DMS114 treated with DMSO at 0.1 percent for 48 hours (cell line): ENCODE data around the gene CNNM1.

Experiments
- DNase-seq: peaks from one replicate; lab custom pipeline; 2025; ENCODE audit not compliant: unreplicated experiment; lab: John Stamatoyannopoulos, UW

The CNNM1 gene

DNA sequence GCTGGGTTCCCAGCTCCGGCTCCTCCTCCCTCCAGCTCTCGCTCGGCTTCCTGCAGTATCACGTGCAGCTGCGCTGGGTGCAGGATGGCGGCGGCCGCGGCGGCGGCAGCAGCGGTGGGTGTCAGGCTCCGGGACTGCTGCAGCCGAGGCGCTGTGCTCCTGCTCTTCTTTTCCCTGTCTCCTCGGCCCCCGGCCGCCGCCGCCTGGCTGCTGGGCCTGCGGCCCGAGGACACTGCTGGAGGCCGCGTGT lies at the start of gene CNNM1:
Gene CNNM1 (plus strand): TSS at position 53 of the 250 bp plus-strand sequence. CDS start 32 bp downstream, at position 85.
- peak; percentile 53 for DNase-seq

DNA sequence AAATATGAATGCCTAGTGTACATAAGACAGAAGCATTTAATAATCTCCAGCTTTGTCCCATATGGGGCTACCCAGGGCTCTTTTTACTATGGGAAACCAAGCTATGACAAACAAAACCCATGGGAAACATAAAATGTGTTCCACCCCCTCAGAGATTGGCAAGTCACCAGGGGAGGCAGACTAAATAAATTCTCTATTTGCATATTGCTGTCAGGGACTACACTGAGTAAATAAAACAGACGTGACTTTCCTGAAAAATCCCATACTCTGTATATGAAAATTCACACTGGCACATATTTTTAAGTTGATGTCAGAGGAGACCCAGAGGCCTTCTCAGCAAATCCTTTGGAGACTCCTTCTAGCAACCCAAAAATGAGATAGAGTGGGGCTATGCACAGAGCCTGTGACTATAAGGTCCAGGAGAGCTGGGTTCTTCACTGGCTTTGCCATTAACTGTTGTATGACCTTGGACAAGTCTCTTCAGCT lies 49.5 kb upstream of the CNNM1 start:
- DNase-seq = no peak

DNA sequence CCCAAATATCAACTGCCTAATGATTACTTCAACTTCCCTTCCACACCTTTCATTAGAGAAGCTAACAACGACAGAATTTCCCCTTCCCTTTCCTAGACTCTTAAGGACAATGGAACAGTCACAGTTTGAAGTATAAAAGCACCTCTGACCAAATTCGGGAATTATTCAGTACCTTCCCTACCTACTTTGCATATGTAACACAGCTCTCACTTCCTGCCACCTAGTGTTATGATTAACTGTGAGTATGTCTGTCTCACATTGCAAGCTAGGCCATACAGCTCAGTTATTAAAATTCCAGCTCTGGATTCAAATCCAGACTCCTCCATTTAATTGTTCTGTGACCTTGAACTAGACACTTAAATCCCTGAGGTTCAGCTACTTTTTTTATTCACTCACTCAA lies 48.7 kb upstream of the CNNM1 start:
- no peak for DNase-seq

DNA sequence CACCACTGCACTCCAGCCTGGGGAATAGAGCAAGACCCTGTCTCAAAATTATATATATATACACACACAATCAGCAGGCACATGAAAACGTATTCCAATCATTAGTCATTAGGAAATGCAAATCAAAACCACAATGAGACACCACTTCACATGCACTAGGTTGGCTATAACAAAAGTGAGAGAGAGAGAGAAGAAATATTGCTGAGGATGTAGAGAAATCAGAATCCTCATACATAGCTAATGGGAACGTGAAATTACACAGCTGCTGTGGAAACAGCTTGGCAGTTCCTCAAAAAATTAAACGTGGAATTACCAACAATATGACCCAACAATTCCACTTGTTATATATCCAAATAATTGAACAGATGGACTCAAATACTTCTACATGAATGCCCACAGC lies 43.3 kb upstream of the CNNM1 start:
- DNase-seq = no peak

DNA sequence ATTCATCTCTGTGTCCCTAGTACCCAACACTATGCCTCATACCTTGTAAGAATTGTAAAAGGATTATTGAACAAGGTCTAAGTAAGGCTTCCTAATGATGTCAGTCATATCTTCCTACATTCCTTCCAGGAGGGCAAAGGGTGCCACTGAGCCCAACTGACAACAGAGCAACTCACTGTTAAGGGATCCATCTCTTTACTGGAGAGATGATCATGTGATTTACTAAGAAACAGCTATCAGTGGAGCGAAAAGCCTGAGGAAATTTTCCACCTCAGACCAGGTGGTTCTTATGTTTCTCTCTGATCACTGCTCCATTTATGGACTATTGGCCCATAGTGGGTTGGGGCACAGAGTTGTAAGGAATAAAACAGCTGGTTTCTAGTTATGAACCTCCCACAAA lies 38.9 kb upstream of the CNNM1 start:
- DNase-seq = no peak

DNA sequence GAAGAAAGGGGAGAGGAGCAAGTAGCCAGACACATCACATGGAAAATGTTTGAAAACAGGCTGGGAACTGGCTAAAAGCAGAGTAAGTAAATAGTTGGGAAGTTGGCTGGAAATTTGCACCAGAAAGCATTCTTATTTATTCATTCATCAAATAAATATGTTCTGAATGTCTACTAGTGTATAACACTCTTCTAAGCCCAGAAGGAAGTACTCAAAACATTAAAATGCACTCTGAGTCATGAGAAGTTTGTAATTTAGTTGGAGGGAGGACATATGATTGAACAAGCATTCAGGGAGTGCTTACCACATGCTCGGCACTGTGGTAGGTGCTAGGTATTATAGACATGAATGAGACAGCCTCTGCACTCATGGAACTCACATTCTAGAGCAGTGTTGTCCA lies 37.0 kb upstream of the CNNM1 start:
- no peak for DNase-seq

DNA sequence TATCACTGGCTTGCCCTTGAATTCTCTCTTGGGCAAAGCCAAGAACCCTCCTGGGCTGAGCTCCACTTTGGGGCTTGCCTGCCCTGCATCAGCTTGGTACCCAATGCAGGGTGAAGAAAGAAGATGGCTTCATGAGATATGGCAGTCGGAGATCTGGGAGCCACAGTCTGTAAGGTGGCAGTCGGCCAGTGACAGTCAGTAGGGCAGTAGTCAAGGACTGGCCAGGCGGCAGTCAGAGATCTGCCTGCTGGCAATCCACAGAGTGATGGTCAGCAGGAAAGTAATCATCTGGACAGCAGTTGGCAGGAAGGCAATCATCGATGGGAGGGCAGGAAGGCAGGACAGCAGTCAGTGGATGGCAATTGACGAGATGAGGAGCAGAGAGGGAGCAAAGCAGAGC lies 32.6 kb upstream of the CNNM1 start:
- DNase-seq = no peak

DNA sequence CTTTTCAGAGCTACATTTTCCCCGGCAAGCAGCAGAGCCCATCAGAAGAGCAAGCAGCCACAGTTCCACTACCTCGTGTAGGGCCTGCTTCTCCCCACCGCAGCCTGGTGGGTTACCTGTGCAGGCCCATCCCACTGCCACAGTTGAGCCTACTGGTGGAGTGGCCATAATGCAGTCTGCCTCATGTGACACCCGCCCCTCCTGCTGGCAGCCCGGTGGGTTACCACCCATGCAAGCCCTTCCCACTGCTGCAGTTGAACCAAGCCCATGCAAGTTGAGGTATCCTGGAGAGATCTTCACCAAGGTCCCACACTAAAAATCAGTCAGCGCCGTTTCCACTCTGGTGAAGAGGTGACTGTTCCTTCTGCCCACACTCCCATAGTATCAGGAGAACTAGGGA lies 32.1 kb upstream of the CNNM1 start:
- DNase-seq = no peak

DNA sequence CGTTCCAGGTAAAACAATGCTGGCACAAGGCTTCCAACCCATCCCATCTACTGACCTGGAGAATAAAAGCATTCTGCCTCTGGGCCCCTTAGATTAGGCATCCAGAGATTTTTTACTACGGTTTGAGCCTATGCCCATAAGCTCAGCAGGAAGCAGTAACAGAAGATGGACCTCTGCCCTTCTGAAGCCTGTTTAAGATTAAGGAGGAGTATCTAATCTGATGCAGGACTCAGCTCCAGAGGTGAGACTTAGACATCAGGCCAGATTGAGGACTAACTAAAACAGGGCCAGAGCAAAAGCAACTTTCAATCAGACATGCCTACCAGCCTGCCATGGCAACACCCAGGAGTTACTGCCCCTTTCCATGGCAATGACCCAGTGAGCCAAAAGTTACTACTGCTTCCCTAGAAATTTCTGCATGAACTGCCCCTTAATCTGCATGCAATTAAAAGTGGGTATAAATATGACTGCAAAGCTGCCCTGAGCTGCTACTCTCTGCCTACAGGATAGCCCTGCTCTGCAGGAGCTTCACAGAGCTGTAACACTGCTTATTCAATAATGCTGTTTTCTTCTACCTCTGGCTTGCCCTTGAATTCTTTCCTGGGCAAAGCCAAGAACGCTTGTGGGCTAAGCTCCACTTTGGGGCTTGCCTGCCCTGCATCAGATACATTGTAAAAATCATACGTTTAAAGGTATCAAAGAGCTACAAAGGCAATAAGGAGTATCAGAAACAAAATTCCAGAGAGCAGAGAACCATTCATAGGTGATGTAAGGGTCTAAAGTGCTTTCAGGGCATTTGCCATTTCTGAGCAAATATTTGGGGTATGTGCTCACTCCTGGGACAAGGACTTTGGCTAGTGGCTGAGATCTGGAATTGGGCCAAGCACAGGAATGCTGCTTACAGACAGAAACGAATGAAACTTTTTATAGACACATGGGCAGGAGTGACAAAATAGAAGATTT lies 25.0 kb upstream of the CNNM1 start:
- DNase-seq = no peak

DNA sequence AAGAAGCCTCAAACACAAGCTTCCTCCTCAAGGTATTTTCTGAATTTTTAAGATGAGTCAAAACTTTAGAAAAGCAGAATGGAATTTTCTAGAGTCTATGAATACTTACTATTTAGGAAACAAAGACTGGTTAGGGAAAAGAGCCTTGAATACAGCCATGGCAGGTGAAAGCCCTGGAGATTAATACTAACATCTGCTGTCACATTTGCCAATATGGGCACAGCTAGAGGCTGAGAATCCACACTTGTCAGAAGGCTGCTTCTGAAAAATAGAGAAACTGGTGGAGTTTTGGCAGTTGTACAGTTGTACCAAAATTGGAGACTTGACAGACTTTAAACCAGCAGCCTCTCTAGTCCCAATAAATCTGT lies 24.3 kb upstream of the CNNM1 start:
- no peak for DNase-seq

DNA sequence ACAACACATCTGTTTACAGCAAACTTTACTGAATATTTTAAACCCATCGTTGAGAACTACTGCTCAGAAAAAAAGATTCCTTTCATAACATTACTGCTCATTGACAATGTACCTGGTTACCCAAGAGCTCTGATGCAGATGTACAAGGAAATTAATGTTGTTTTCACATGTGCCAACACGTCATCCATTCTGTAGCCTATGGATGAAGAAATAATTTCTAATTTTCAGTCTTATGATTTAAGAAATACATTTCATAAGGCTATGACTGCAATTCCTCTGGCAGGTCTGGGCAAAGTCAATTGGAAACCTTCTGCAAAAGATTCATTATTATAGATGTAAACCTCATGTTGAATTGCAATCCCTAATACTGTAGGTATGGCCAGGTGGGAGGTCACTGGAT lies 16.7 kb upstream of the CNNM1 start:
- DNase-seq = no peak

DNA sequence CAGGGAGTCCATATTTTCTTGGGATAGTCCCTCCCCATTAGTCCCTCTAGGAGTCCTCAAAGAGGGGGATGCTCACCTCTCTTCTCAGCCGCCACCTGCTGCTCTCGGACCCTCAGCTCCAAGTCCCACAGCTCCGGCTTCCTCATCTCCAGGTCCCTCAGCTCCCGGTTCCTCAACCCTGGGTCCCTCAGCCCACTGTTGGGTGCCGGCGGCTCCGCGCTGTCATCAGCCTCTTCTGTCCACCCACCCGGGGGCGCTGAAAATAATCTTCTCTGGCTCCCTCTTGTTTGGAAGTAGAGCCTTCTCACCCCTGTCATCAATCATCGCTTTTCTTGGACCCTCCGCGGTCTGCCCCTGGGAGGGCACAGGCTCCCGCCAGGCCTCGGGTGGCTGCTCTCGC lies 13.3 kb upstream of the CNNM1 start:
- DNase-seq = no peak

DNA sequence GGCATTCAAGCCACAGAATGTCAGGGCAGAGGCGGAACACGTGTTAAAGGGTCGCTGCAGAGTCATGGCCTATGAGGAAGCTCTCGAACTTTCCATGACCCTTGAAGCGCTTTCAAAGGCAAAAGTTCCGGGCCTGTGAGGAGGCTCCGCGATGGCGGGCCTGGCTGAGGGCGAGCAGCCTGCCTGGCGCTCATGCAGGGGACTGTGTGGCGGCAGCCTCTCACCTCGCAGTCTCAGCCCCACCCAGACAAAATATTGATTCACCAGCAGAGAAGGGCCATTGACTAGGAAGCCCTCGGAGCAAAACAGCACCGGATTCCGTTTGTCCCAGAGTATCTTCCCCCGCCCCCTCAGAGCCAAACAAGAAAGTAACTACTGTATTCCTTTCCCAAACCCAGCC lies 12.8 kb upstream of the CNNM1 start:
- no peak for DNase-seq

DNA sequence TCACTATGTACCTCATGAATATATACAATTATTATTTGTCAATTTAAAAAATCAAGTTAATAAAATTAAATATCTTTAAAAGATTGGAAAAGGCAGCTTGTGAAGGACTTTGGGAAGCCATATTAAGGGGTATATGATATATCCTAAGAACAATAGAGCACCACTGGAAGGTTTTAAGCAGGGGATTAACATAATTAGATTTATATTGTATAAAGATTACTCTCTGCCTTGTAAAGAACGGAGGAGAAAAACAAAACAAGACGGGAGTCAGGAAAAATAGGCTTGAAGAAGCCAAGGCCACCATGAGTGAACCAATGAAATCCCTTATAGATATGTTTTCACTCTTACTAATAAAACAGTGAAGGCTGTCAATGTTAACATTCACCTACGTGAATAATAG lies 11.1 kb upstream of the CNNM1 start:
- no peak for DNase-seq

DNA sequence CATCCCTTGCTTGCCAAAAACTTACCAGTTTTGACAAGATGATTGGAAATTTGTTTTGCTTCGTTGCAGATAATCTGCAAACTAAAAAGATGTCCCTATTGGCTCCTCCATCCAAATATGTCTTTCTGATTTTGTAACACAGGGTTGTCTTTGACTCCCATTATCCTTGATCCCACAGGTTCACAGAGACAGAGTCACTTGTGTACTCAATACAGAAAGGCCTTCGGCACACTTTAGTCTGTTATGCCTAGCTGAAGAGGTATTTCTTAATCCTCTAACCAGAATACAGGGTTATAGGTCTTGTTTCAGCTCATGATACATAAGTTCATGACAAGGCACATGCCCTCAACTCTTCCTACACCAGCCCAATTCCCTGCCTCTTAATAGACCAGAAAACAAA lies 10.7 kb upstream of the CNNM1 start:
- no peak for DNase-seq

DNA sequence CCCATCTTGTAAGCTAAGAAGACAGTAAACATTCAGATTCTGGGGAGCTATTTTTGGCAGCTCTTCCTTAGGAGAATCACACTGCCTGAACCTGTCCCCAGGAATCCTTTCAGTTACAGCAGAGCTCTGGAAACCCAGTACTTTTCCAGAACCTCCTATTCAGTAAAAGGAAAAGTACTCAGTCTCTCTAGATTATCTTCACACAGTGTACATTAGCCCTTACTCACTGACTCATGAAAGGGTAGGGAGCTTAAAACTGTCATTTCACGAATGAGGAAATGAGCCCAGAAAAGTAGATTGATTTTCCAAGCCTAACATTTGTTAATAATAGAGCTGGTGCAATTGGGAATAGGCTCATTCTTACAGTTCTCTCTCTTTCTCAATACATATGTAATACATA lies 3.9 kb upstream of the CNNM1 start:
- DNase-seq = no peak

DNA sequence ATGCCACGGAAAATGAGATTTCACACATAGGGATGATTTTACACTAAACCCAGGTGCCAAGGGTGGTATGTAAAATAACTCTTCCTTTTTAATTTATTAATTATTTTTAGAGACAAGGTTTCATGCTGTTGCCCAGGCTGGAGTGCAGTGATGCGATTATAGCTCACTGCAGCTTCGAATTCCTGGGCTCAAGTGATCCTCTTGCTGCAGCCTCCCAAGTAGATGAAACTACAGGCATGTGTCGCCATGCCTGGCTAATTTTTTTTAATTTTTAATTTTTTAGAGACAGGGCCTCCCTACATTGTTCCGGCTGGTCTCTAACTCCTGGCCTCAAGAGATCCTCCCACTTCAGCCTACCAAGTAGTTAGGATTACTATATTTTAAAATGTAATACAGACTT lies 2.3 kb upstream of the CNNM1 start:
- no peak for DNase-seq

DNA sequence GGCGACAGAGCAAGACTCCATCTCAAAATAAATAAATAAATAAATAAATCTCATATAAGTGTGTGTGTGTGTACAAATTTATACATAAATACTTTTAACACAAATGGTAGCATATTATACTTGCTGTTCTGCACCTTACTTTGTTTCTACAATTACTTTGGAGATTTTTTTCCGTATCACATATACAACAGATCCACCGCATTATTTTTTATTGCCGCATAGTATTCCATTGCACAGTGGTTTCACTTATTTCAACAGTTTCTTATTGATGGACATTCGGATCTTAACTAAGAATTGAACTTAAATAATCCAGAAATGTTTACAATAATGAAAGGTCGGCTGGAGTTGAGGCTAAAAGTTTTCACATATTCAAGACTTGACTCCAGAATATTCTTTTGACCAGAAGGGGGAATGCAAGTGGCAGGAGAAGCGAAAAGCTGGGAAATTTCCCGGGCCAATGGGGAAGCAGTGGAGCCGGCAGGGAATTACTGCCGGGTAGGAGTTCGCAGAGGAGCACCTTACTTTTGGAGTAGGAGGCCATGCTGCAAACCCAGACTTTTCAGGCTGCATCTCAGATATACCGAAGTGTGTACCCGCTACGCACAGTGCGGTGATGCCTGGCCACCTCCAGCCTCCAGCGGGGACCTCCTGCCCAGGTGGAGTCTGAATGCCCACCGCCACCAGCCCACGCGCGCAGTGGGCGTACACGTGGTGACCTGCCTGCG lies 415 bp upstream of the CNNM1 start:
- peak; percentile 46 for DNase-seq

DNA sequence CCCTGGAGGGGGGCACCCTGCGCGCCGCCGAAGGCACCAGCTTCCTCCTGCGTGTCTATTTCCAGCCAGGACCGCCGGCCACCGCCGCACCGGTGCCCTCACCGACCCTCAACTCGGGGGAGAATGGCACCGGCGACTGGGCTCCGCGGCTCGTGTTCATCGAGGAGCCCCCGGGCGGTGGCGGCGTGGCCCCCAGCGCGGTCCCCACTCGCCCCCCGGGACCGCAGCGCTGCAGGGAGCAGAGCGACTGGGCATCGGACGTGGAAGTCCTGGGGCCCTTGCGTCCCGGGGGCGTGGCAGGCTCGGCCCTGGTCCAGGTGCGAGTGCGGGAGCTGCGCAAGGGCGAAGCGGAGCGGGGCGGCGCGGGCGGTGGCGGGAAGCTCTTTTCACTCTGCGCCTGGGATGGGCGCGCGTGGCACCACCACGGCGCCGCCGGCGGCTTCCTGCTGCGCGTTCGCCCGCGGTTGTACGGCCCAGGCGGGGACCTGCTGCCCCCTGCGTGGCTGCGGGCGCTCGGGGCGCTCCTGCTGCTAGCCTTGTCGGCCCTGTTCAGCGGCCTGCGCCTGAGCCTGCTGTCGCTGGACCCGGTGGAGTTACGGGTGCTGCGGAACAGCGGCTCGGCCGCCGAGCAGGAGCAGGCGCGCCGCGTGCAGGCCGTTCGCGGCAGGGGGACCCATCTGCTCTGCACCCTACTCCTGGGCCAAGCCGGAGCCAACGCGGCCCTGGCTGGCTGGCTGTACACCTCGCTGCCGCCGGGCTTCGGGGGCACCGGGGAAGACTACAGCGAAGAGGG lies 594 bp downstream of the CNNM1 start:
- DNase-seq = no peak

DNA sequence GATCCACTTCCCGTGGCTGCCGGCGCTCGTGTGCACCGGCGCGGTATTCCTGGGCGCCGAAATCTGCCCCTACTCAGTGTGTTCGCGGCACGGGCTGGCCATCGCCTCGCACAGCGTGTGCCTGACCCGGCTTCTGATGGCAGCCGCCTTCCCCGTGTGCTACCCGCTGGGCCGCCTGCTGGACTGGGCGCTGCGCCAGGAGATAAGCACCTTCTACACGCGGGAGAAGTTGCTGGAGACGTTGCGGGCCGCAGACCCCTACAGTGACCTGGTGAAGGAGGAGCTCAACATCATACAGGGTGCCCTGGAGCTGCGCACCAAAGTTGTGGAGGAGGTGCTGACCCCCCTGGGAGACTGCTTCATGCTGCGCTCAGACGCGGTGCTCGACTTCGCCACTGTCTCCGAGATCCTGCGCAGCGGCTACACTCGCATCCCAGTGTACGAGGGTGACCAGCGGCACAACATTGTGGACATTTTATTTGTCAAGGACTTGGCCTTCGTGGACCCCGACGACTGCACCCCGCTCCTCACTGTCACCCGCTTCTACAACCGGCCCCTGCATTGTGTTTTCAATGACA lies 1.3 kb downstream of the CNNM1 start:
- no peak for DNase-seq

DNA sequence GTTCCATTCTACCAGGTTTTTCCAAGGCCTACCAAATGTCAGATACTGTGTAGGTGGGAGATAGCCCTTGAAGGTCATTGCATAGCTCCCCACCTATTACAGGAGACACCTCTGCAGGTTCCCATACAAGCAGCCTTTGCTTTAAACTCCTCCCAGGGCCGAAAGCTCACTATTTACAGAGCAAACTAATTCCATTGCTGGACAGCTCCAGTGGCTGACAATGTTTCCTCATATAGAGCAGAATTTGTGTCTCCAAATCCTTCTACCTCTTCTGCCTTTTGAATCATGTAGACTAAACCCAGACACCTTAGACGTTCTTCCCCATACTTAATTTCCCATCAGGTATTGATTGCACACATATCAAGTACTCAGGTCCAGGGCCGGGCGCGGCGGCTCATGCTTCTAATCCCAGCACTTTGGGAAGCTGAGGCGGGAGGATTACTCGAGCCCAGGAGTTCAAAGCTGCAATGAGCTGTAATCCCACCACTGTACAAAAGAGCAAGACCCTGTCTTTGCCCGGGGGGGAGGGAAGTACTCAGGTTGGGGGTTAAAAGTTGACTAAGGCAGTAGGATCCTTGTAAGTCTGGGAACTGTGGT lies 2.1 kb downstream of the CNNM1 start:
- DNase-seq = no peak
